Esophagus squamous epithelium (tissue), 5 donors: ENCODE measurements around the gene ASCL2. TPM values are rescaled to one million over a fixed set of nuclear protein-coding genes. Genes with fewer than 3 reads are reported as not detected.

Source experiments
- DNase-seq: peaks from one replicate; lab custom pipeline; 2025; lab: John Stamatoyannopoulos, UW
- H3K27ac ChIP-seq, 4 donors: fragments of 200-600 bp; sonication (generic); one replicate each; pipeline ENCODE4 v1.5.1; 2016 to 2019; ENCODE audit warnings: mild to moderate bottlenecking in 1 of 4
- H3K27me3 ChIP-seq, 4 donors: fragments of 200-600 bp; sonication (generic); 1 replicate in 3 of 4; 2 replicates in 1 of 4; pipeline versions ENCODE4 v1.5.1 to v1.6.0; 2017 to 2021; ENCODE audit warnings: antibody characterized with exemption in 1 of 4
- H3K36me3 ChIP-seq, 3 donors: fragments of 200-600 bp; sonication (generic); one replicate each; pipeline ENCODE4 v1.5.1; 2016 to 2019
- H3K4me1 ChIP-seq, 3 donors: fragments of 200-600 bp; sonication (generic); one replicate each; pipeline ENCODE4 v1.5.1; 2017 to 2019
- H3K4me3 ChIP-seq, 4 donors: fragments of 200-600 bp; sonication (generic); 1 replicate in 3 of 4; 2 replicates in 1 of 4; pipeline ENCODE4 v1.5.1; 2016 to 2019; ENCODE audit warnings: mild to moderate bottlenecking in 2 of 4, moderate library complexity in 1 of 4
- H3K9me3 ChIP-seq, 3 donors: fragments of 200-600 bp; sonication (generic); one replicate each; pipeline ENCODE4 v1.5.1; 2016 to 2019
- POLR2A ChIP-seq, 4 donors: fragments of 450-650 bp; IDR thresholded peaks; one replicate each; pipeline ENCODE4 v1.6.1; 2017; ENCODE audit warnings: antibody characterized with exemption in 4 of 4, mild to moderate bottlenecking in 4 of 4, moderate library complexity in 3 of 4
- WGBS, 2 donors: methylation state at CpG; one replicate each; pipeline ENCODE4 v1.1.5; 2018; 5-methylcytosine and 5-hydroxymethylcytosine counted together
- intact Hi-C: fragments of 100-400 bp; cut with DNase I; formaldehyde crosslinking; loops from one replicate; pipeline ENCODE4 v1.15.0; 2022
- total RNA-seq, 4 donors: library from RNA; depleted of rRNA; stranded (reverse); fragments of >200 nt; gene quantifications; one replicate each; pipeline ENCODE4 v1.1.0, GENCODE V29; 2016
- TF ChIP-seq, protein P1 (sequence below), 6 experiments: fragments of 450-650 bp in 4 of 6; fragments of 200-600 bp in 2 of 6; sonication (generic) in 2 of 6; IDR thresholded peaks; one replicate each; pipeline ENCODE4 v1.5.1; 2016 to 2019; ENCODE audit warnings: antibody characterized with exemption in 6 of 6, mild to moderate bottlenecking in 4 of 6, moderate library complexity in 4 of 6
- donor health status: DM: yes; HTN: yes; CAD: no.

Gene ASCL2
- total RNA-seq, 4 donors from 2014 or later: 0.67 to 5.1 (median 2.3) TPM

DNA sequence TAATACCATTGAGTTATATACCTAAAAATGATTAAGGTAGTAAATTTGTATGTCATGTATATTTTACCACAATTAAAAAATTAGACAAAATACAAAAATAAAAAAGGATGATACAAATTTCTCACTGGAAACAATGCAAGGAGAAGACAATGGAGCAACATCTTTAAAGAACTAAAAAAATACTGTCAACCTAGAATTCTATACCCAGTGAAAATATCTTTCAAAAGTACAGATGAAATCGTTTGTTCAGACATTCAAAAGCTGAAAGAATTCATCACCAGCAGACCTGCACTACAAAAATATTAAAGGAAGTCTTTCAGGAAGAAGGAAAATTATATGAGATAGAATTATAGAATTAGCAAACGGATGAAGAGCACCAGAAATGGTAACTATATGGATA, 9.8 kb upstream of the ASCL2 start:
- H3K4me3 ChIP-seq: no peak overlapping the region
- H3K27ac ChIP-seq: no peak overlapping the region
- peaks cover 0 to 66% (median 0%) of the 10 kb centered on the region in 4 donors for H3K27me3 ChIP-seq
- no peaks in the 10 kb centered on the region for H3K9me3 ChIP-seq
- 50 to 59% methylated on average over 2 of the region's 2 CpGs for WGBS, 2 donors
- TF ChIP-seq, protein P1, sequence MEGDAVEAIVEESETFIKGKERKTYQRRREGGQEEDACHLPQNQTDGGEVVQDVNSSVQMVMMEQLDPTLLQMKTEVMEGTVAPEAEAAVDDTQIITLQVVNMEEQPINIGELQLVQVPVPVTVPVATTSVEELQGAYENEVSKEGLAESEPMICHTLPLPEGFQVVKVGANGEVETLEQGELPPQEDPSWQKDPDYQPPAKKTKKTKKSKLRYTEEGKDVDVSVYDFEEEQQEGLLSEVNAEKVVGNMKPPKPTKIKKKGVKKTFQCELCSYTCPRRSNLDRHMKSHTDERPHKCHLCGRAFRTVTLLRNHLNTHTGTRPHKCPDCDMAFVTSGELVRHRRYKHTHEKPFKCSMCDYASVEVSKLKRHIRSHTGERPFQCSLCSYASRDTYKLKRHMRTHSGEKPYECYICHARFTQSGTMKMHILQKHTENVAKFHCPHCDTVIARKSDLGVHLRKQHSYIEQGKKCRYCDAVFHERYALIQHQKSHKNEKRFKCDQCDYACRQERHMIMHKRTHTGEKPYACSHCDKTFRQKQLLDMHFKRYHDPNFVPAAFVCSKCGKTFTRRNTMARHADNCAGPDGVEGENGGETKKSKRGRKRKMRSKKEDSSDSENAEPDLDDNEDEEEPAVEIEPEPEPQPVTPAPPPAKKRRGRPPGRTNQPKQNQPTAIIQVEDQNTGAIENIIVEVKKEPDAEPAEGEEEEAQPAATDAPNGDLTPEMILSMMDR (IDR thresholded peaks at IDR 0.05): no peak
- no peak for TF ChIP-seq POLR2A (IDR thresholded peaks at IDR 0.05)
- DNase-seq: no peak
- no peaks in the 10 kb centered on the region for H3K36me3 ChIP-seq
- intact Hi-C loops: no loop called here
- H3K4me1 ChIP-seq: no peaks in the 10 kb centered on the region

DNA sequence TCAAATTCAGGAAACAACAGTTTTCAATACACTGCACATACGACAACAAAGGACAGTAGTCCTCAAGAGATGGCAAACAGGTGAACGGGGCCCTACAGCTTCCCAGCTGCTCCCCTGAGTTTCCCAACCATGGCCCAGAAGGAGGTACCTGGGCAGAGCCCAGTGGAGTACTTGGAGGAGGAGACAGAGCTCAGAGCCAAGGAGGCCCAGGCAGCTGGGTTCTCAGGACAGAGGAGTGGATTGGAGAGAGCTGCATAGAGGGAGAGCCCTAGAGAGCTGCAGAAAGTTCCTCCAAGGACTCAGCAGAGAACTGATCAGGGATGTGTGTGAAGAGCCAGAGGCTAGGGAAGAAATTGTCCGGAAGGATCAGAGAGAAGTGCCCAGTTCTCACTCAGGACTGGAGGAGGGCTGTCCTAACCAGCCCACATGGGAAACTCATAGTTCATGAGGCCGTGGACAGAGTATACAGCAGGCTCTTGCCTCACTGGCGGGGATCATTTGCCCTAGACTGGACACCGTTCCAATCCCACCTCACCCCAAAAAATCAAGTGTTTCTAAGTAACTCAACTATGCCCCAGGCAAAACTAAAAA, 7.6 kb upstream of the ASCL2 start:
- Histone ChIP-seq H3K9me3 (no peaks in the 10 kb centered on the region), H3K27ac (no peak overlapping the region), H3K4me3 (no peak overlapping the region), H3K36me3 (no peaks in the 10 kb centered on the region), H3K4me1 (no peaks in the 10 kb centered on the region), H3K27me3 (peaks cover 0 to 70% (median 0%) of the 10 kb centered on the region in 4 donors)
- DNase-seq: no peak
- intact Hi-C loops: no loop called here
- WGBS, 2 donors: 78 to 79% methylated on average over 6 of the region's 6 CpGs
- no peak for TF ChIP-seq POLR2A (IDR thresholded peaks at IDR 0.05)
- TF ChIP-seq, protein P1 (IDR thresholded peaks at IDR 0.05): no peak

DNA sequence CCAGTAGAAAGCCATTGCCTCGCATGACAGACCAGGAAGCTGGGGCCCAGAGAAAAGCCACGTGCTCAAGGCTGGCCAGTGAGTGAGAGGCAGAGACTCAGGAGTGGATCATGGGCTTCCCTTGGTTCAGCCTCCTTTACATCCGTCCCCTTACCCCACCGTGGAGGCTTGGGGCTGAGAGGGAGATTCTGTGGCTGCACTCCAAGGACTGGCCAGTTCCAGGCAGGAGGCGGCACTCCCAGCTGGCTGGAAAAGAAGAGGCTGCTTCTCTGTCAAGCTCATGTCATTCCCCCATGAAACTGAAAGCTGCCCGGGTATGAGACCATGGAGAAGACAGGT, 6.6 kb upstream of the ASCL2 start:
- no peaks in the 10 kb centered on the region for H3K9me3 ChIP-seq
- no peak for DNase-seq
- peaks cover 0 to 78% (median 0%) of the 10 kb centered on the region in 4 donors for H3K27me3 ChIP-seq
- no peak overlapping the region for H3K27ac ChIP-seq
- no peak overlapping the region for H3K4me3 ChIP-seq
- H3K4me1 ChIP-seq: no peaks in the 10 kb centered on the region
- WGBS, 2 donors: 47 to 74% methylated on average over 3 to 4 of the region's 6 CpGs
- TF ChIP-seq, protein P1 (IDR thresholded peaks at IDR 0.05): no peak
- TF ChIP-seq POLR2A (IDR thresholded peaks at IDR 0.05): no peak
- intact Hi-C loops: no loop called here
- H3K36me3 ChIP-seq: no peaks in the 10 kb centered on the region

DNA sequence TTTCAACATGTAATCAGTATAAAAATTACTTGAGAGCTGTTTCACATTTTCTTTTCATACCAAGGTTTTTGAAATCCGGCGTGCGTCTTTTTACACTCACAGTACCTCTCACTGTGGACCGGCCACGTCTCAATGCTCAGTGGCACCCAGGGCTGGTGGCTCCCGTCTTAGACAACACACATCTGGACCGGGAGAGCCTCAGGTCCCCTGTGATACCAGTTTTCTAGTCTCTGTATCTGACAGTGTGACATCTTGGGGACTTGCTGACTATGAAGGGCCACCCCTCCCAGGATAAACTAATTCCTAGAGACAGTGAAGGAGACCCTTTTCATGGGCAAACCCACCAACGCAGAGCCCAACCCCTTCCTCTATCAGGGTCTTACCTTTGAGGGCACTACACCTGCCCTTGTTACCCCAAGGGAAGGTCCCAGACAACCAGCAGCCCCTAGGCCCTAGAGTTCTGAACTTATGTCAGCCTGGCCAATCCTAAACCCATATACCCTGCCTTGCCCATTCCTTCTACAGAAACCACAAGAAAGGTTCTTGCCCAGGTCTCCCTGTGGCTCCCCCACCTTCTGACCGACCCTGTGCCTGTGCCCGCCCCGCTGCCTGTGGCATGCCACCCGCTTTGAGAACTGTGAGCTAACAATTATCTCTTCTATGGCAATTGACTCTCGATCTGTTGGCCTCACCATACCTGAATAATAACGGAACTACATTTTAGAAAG, 6.1 kb upstream of the ASCL2 start:
- TF ChIP-seq POLR2A (IDR thresholded peaks at IDR 0.05): no peak
- TF ChIP-seq, protein P1 (IDR thresholded peaks at IDR 0.05): no peak
- Histone ChIP-seq H3K36me3 (no peaks in the 10 kb centered on the region), H3K9me3 (no peaks in the 10 kb centered on the region), H3K27ac (no peak overlapping the region), H3K4me3 (no peak overlapping the region), H3K4me1 (peaks cover 0 to 2% (median 0%) of the 10 kb centered on the region in 3 donors), H3K27me3 (peaks cover 0 to 79% (median 0%) of the 10 kb centered on the region in 4 donors)
- DNase-seq: no peak
- intact Hi-C loops: no loop called here
- 84 to 89% methylated on average over 9 of the region's 14 CpGs for WGBS, 2 donors
